Activated naive CD8-positive, alpha-beta T cell treated with anti-CD3 and anti-CD28 coated beads for 36 hours (primary cell): ENCODE results near the gene ZNF598. TPM values are rescaled to one million over a fixed set of nuclear protein-coding genes. Genes with fewer than 3 reads are reported as not detected.
"Not testable (repeated sequence)": the region's sequence is repeated elsewhere in the genome, so short reads cannot be mapped to it uniquely, and the experiment has no call there.

Experiments
- DNase-seq: peaks from one replicate; pipeline ENCODE4 v3.0.0; 2021
- H3K27ac Mint-ChIP-seq: one replicate; pipeline ENCODE4 v1.8.0; 2022; ENCODE audit warnings: mild to moderate bottlenecking, moderate library complexity, mixed read lengths
- H3K27me3 Mint-ChIP-seq: one replicate; pipeline ENCODE4 v1.8.0; 2022; ENCODE audit warnings: mild to moderate bottlenecking, mixed read lengths
- H3K36me3 Mint-ChIP-seq: one replicate; pipeline ENCODE4 v1.8.0; 2021; ENCODE audit warnings: mild to moderate bottlenecking, mixed read lengths
- H3K4me1 Mint-ChIP-seq: one replicate; pipeline ENCODE4 v1.8.0; 2021; ENCODE audit warnings: mixed read lengths
- H3K4me3 Mint-ChIP-seq: one replicate; pipeline ENCODE4 v1.8.0; 2022; ENCODE audit warnings: mild to moderate bottlenecking, moderate library complexity, mixed read lengths
- H3K9me3 Mint-ChIP-seq: one replicate; pipeline ENCODE4 v1.8.0; 2022; ENCODE audit warnings: mixed read lengths
- total RNA-seq, 2 experiments: library from RNA; stranded (reverse); gene quantifications; one replicate each; pipeline ENCODE4 v1.2.3, GENCODE V29; 2021

Gene ZNF598
- total RNA-seq, 2 experiments from 2014 or later: 98.3 to 99.8 TPM

GRCh38 chr16:1961651-1962067, 48.0 kb downstream of the ZNF598 start:
- H3K36me3 Mint-ChIP-seq: peaks cover 57% of the 10 kb centered on the region
- H3K9me3 Mint-ChIP-seq: no peaks in the 10 kb centered on the region
- H3K27ac Mint-ChIP-seq: peak overlapping the region; percentile 89
- H3K4me3 Mint-ChIP-seq: peak overlapping the region; percentile 96
- peaks cover 42% of the 10 kb centered on the region for H3K4me1 Mint-ChIP-seq
- DNase-seq: no peak
- peaks cover 27% of the 10 kb centered on the region for H3K27me3 Mint-ChIP-seq

GRCh38 chr16:1960665-1961630, 48.7 kb downstream of the ZNF598 start:
- Mint-ChIP-seq H3K27ac (peak overlapping the region; percentile 90), H3K4me1 (peaks cover 42% of the 10 kb centered on the region), H3K27me3 (peaks cover 27% of the 10 kb centered on the region), H3K9me3 (no peaks in the 10 kb centered on the region), H3K4me3 (peak overlapping the region; percentile 92), H3K36me3 (peaks cover 56% of the 10 kb centered on the region)
- DNase-seq: peak; percentile 49

DNA sequence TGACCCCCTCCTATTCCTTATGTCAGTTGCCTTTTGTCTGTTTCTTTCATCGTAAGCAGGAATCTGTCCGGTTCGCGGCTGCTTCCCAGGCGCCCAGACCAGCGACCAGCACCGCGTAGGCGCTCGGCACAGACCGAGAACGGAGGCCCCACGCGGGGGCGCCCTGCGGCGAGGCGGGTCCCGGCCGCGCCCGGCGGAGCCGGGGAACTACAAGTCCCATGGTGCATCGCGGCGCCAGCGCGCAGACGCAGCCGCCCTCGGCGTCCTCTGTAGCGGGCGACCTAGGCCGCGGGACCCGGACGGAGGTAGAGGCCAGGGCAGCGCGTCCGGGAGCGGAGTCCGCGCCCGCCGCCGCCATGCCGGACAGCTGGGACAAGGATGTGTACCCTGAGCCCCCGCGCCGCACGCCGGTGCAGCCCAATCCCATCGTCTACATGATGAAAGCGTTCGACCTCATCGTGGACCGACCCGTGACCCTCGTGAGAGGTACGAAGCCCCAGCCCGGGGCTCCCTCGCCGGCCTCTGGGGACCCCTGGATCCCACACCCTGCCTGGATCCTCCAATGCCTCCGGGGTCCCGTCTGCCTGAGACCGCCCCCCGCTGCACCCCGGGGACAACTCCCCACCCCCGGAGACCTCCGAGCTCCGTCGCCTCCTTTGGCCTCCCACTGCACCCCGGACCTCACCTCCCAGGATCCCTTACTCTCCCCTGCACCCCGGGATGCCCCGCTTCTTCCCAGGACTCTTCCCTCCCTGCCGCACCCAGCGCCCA, 50.2 kb downstream of the ZNF598 start, which contains the start of gene NDUFB10:
NDUFB10 (plus strand) TSS at position 270 of the 771 bp plus-strand sequence; CDS start at position 357, 87 bp downstream.
- H3K9me3 Mint-ChIP-seq: no peaks in the 10 kb centered on the region
- peaks cover 27% of the 10 kb centered on the region for H3K27me3 Mint-ChIP-seq
- H3K36me3 Mint-ChIP-seq: peaks cover 45% of the 10 kb centered on the region
- peak; percentile 94 for DNase-seq
- H3K4me1 Mint-ChIP-seq: peaks cover 40% of the 10 kb centered on the region
- peak within 1 kb of the TSS; percentile 90 for H3K27ac Mint-ChIP-seq
- H3K4me3 Mint-ChIP-seq: peak within 1 kb of the TSS; percentile 92

GRCh38 chr16:1958715-1959268, 50.8 kb downstream of the ZNF598 start:
- no peak for DNase-seq
- peak overlapping the region; percentile 58 for H3K27ac Mint-ChIP-seq
- H3K9me3 Mint-ChIP-seq: no peaks in the 10 kb centered on the region
- peak overlapping the region; percentile 92 for H3K4me3 Mint-ChIP-seq
- peaks cover 39% of the 10 kb centered on the region for H3K36me3 Mint-ChIP-seq
- peaks cover 36% of the 10 kb centered on the region for H3K4me1 Mint-ChIP-seq
- peaks cover 23% of the 10 kb centered on the region for H3K27me3 Mint-ChIP-seq

- not testable (repeated sequence) for H3K4me3 Mint-ChIP-seq, H3K9me3 Mint-ChIP-seq, DNase-seq, H3K27ac Mint-ChIP-seq
- peaks cover 33% of the 10 kb centered on the region for H3K4me1 Mint-ChIP-seq
- H3K27me3 Mint-ChIP-seq: peaks cover 17% of the 10 kb centered on the region
- H3K36me3 Mint-ChIP-seq: peaks cover 33% of the 10 kb centered on the region
Measured at GRCh38 chr16:1958143-1958491, 51.5 kb downstream of the ZNF598 start.

GRCh38 chr16:1957434-1958142, 52.0 kb downstream of the ZNF598 start:
- not testable (repeated sequence) for DNase-seq, H3K27ac Mint-ChIP-seq, H3K4me3 Mint-ChIP-seq, H3K9me3 Mint-ChIP-seq
- peaks cover 14% of the 10 kb centered on the region for H3K27me3 Mint-ChIP-seq
- H3K4me1 Mint-ChIP-seq: peaks cover 29% of the 10 kb centered on the region
- peaks cover 27% of the 10 kb centered on the region for H3K36me3 Mint-ChIP-seq

GRCh38 chr16:1953734-1954133, 55.9 kb downstream of the ZNF598 start:
- no peak overlapping the region for H3K27ac Mint-ChIP-seq
- no peak for DNase-seq
- H3K36me3 Mint-ChIP-seq: no peaks in the 10 kb centered on the region
- H3K4me3 Mint-ChIP-seq: no peak overlapping the region
- H3K27me3 Mint-ChIP-seq: peaks cover 2% of the 10 kb centered on the region
- no peaks in the 10 kb centered on the region for H3K4me1 Mint-ChIP-seq
- H3K9me3 Mint-ChIP-seq: no peaks in the 10 kb centered on the region

DNA sequence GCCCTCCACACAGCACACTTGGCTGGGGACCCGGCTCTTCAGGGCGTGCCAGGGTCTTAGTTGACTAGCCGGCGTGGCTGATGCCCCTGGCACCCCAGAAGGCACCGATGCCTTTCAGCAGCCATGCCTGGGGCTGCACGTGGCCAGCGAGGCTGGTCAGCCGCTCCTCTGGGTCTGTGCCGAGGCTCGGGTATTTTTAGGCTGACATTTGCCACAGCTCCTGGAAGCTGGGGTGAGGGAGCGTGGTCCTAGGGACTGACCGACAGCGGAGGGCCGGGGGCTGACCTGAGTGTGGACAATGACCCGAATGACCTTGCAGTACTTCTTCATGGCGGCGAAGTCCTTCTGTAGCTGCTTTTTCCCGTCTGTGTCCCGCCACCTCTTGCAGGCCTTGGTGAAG, 59.1 kb downstream of the ZNF598 start:
- H3K27ac Mint-ChIP-seq: no peak overlapping the region
- H3K36me3 Mint-ChIP-seq: no peaks in the 10 kb centered on the region
- no peaks in the 10 kb centered on the region for H3K4me1 Mint-ChIP-seq
- H3K9me3 Mint-ChIP-seq: no peaks in the 10 kb centered on the region
- H3K4me3 Mint-ChIP-seq: no peak overlapping the region
- DNase-seq: no peak
- H3K27me3 Mint-ChIP-seq: no peaks in the 10 kb centered on the region

- Mint-ChIP-seq H3K27me3 (no peaks in the 10 kb centered on the region), H3K4me3 (no peak overlapping the region), H3K27ac (no peak overlapping the region), H3K4me1 (no peaks in the 10 kb centered on the region), H3K9me3 (no peaks in the 10 kb centered on the region), H3K36me3 (no peaks in the 10 kb centered on the region)
- DNase-seq: no peak
Measured at GRCh38 chr16:1950047-1950446, 59.6 kb downstream of the ZNF598 start.

- H3K36me3 Mint-ChIP-seq: no peaks in the 10 kb centered on the region
- H3K4me3 Mint-ChIP-seq: no peak overlapping the region
- H3K9me3 Mint-ChIP-seq: no peaks in the 10 kb centered on the region
- peaks cover under 1% of the 10 kb centered on the region for H3K4me1 Mint-ChIP-seq
- no peak for DNase-seq
- H3K27ac Mint-ChIP-seq: no peak overlapping the region
- no peaks in the 10 kb centered on the region for H3K27me3 Mint-ChIP-seq
Measured at GRCh38 chr16:1949507-1949906, 60.1 kb downstream of the ZNF598 start.

Other genes with a start within 250 kb of the ZNF598 start
- gene NME3, start 238.3 kb downstream of the ZNF598 start, total RNA-seq: 10 to 100 TPM; 24.5 to 24.9 TPM
- gene EME2, start 237.0 kb downstream of the ZNF598 start, total RNA-seq: 10 to 100 TPM; 17.2 to 20.1 TPM
- gene MRPS34, start 236.7 kb downstream of the ZNF598 start, total RNA-seq: 100 to 1,000 TPM; 187 to 190 TPM
- 10 to 100 TPM; 12.3 to 12.8 TPM for gene SPSB3, start 227.2 kb downstream of the ZNF598 start, total RNA-seq
- gene NUBP2, start 226.9 kb downstream of the ZNF598 start, total RNA-seq: 10 to 100 TPM; 63.6 to 64.2 TPM
- not detected for gene IGFALS, start 216.1 kb downstream of the ZNF598 start, total RNA-seq
- gene HAGH, start 183.0 kb downstream of the ZNF598 start, total RNA-seq: 10 to 100 TPM; 22.6 to 23.9 TPM
- gene FAHD1, start 182.6 kb downstream of the ZNF598 start, total RNA-seq: 10 to 100 TPM; 17.9 to 20.1 TPM
- gene MEIOB, start 137.7 kb downstream of the ZNF598 start, total RNA-seq: under 1 TPM in 1 of 2 experiments, not detected in 1; 0.27 TPM
- not detected for gene HS3ST6, start 91.4 kb downstream of the ZNF598 start, total RNA-seq
- 10 to 100 TPM; 21.3 to 22.4 TPM for gene MSRB1, start 66.6 kb downstream of the ZNF598 start, total RNA-seq
- gene RPL3L, start 55.1 kb downstream of the ZNF598 start, total RNA-seq: not detected
- gene NDUFB10, start 50.3 kb downstream of the ZNF598 start, total RNA-seq: 100 to 1,000 TPM; 138 to 141 TPM
- 1,000 to 10,000 TPM; 5,183 to 5,266 TPM for gene RPS2, start 45.0 kb downstream of the ZNF598 start, total RNA-seq
- not detected for gene RNF151, start 43.0 kb downstream of the ZNF598 start, total RNA-seq
- 10 to 100 TPM; 66.3 to 72.6 TPM for gene TBL3, start 37.8 kb downstream of the ZNF598 start, total RNA-seq
- under 1 TPM in 1 of 2 experiments, not detected in 1; 0.35 TPM for gene NOXO1, start 28.4 kb downstream of the ZNF598 start, total RNA-seq
- 10 to 100 TPM; 27.3 to 29.5 TPM for gene GFER, start 25.6 kb downstream of the ZNF598 start, total RNA-seq
- 1 to 10 TPM; 2.0 to 3.5 TPM for gene SYNGR3, start 19.9 kb downstream of the ZNF598 start, total RNA-seq
- 10 to 100 TPM; 29.1 to 34.2 TPM for gene NPW, start 10.0 kb upstream of the ZNF598 start, total RNA-seq
- gene NHERF2, start 17.1 kb upstream of the ZNF598 start, total RNA-seq: 1 to 10 TPM; 2.4 to 3.7 TPM
- 10 to 100 TPM; 30.6 to 32.0 TPM for gene NTHL1, start 38.0 kb upstream of the ZNF598 start, total RNA-seq
- 10 to 100 TPM; 52.3 to 57.5 TPM for gene TSC2, start 38.2 kb upstream of the ZNF598 start, total RNA-seq
- 10 to 100 TPM; 52.6 to 54.5 TPM for gene PKD1, start 126.1 kb upstream of the ZNF598 start, total RNA-seq
- under 1 TPM; 0.26 to 0.35 TPM for gene RAB26, start 138.8 kb upstream of the ZNF598 start, total RNA-seq
- 10 to 100 TPM; 86.4 to 89.2 TPM for gene TRAF7, start 146.0 kb upstream of the ZNF598 start, total RNA-seq
- gene CASKIN1, start 186.8 kb upstream of the ZNF598 start, total RNA-seq: 1 to 10 TPM; 1.8 to 3.4 TPM
- 10 to 100 TPM; 89.5 to 92.3 TPM for gene MLST8, start 195.6 kb upstream of the ZNF598 start, total RNA-seq
- 1 to 10 TPM; 2.3 to 6.4 TPM for gene BRICD5, start 201.0 kb upstream of the ZNF598 start, total RNA-seq
- gene PGP, start 205.0 kb upstream of the ZNF598 start, total RNA-seq: 10 to 100 TPM; 24.2 to 24.5 TPM
- 10 to 100 TPM; 23.0 to 24.1 TPM for gene E4F1, start 213.8 kb upstream of the ZNF598 start, total RNA-seq
- under 1 TPM; 0.87 to 0.92 TPM for gene DNASE1L2, start 226.6 kb upstream of the ZNF598 start, total RNA-seq
- gene ECI1, start 241.8 kb upstream of the ZNF598 start, total RNA-seq: 10 to 100 TPM; 27.5 to 30.0 TPM